Central memory CD4-positive, alpha-beta T cell (primary cell): Measurements from ENCODE around the gene AGRP.

Source experiments
- DNase-seq: peaks from one replicate; pipeline ENCODE4 v3.0.0; 2022

The AGRP gene

GRCh38 chr16:67463059-67463458 is 20.3 kb downstream of the AGRP start:
- DNase-seq: no peak

- DNase-seq: no peak
These were observed 21.1 kb downstream of the AGRP start for GRCh38 chr16:67462279-67462655.

DNA sequence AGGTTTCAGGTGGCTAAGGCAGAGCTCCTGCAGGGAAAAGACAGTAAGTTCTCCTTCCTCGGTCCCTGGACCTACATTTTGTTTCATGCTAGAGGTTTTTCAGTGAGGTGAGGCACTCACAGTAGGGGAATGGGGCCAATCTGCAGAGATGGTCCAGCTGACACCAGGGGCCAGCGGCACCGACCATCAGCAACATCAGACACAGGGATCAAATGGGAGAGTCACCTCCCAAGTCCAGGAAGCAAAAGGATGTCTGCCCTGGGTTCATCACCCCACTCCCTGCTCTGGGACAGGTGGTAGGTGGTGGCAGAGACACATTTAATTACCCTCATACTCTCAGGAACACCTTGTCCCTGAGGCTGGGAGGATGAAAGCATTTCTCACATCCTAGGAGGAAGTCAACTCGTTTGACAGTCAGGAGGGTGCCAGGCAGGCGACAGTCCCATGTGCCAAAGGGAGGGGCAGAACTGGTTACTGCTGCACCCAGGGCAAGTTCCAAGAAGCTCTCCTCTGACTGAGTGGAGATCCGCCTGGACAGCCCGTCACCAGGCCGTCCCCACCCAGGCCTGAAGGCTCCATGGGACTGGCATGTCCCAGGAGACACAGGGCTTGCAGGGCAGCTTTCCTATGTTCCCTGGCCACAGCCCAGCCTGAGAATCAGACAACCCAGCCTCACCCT is 21.6 kb downstream of the AGRP start:
- no peak for DNase-seq

DNA sequence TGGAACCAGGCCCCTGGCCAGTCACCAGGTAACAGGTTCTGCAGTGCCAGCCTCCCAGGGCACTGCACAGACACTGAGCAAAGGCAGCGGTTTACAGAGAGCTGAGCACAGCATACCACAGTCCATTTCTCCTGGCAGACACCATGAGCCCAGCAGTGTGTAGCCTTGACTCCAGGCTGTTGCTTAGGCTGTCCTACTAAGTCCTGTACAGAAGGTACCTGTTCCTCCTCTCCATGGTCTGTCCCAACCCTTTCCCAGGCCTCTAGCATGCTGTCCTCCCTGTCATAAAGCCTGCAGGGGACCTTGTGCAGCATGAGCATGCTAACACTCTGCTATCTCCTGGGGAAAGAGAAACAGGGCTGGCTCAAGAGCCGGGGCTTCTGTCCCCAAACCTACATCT is 22.4 kb downstream of the AGRP start:
- DNase-seq: no peak

DNA sequence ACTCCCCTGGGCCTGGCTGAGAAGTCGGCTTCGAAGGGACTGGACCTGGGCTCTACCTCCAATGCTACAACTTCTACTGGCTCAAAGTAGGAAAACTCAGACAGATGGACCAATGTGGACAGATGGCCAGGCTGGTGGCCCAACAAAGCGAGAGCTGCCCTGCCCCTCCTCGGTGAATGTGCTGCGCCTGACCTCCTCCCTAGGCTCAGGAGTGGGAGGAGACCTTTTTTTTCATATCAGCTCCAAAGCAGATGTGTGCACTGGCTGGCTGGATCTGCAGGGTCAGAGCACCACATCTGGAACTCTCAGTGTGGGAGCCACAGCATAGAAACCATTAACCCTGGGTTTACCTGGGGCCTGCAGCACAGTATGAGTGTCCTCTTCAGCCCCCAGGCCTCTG is 23.2 kb downstream of the AGRP start:
- no peak for DNase-seq

- no peak for DNase-seq
These were observed 23.5 kb downstream of the AGRP start for GRCh38 chr16:67459861-67460150.

DNA sequence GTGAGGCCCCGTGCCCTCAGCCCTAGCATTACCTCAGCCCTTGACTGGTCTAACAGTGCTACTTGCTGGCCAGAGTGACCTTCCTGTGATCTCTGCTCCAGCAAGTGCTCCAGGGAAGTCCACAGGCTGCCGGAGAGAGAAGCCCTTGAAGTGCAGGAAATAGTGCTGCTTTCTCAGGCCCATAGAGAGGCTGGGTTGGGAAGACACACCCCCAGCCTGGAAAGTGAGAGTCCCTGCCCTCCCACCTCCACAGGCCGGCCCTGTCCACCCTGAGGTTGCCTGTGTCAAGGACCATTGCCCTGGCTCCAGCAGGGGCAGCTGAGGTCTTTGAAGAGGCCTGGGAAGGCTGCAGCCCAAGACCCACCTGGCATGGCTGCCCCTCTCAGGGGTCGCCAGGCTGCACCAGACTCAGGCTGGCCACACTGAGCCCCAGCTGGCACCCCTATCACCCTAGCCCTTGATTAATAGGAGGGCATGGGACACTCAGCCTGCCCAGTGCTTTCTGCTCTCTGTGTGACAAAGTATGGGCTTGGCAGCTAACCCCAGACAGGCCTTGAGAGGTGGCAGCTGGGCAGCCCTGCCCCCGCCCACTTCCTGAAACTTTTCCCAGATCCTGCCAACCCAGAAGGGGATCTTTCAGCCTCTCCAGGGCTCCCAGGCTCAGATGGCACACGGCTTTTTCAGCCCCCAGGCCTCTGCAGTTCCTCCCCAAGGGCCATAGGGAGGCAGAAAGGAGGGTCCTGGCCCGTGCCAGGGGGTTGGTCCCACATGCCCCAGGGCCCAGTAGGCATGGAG is 24.1 kb downstream of the AGRP start:
- no peak for DNase-seq

DNA sequence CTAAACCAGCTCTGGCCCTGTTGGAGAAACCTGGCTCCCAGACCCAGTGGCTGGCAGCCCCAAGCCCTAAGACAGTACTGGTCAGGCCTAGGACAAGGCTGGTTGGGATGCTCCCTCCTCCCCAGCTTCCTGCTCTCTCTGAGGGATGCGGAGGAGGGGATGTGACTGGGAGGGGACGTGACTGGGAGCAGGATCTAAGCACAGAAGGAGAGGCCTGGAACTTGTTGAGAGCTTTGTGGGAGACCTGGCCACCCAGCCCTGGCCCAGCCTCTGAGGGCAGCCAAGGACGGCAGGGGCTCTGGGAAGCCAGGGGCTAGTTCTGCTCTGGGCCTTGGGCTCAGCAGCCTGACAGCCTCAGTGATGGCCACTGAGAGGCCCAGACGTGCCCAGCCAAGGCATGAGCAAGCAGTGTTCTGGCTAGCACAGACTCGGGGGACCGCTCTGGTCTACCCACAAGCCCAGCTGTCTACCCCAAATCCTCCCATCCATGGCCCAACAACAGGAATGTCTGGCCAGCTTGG is 25.2 kb downstream of the AGRP start:
- no peak for DNase-seq

GRCh38 chr16:67457611-67458010 is 25.7 kb downstream of the AGRP start:
- no peak for DNase-seq

- no peak for DNase-seq
These were observed 26.8 kb downstream of the AGRP start for GRCh38 chr16:67456391-67457081.

DNA sequence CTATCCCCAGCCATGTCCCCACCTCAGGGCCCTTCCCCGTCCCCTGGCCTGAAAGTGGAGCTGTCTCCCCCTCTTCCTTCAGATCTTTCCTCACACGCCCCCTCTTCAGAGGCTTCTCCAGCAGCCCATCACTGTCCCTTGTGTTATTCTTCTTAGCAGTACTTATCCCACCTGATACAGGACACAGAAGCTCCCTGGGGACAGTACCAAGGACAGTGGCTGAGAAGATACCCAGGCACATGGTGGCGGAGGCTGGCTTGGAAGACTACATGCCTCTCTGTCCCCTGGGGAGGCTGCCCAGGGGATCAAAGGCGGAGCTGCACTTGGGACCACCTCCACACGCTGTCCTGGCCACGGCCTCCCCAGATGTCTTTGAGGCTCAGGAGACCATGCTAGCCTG is 28.5 kb downstream of the AGRP start:
- DNase-seq: no peak

DNA sequence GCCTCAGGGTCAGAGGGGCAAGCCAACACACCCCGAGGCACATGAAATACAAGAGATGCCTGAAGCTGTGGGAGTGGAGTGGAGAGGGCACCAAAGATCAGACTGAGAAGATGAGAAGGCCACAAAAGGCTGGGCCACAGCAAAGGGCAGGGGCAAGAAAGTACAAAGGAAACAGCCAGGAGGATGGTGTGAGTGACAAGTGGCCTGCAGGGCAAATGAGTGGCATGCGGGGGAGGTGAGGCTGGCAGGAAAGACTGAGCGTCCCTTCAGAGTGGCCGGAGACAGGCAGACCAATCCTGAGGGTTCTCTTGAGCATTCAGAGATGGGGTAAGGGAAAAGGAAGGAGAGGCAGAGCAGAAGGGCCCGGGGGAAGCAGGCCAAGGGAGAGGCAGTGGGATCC is 29.2 kb downstream of the AGRP start:
- no peak for DNase-seq

- no peak for DNase-seq
These were observed 31.5 kb downstream of the AGRP start for GRCh38 chr16:67451704-67452435.

DNA sequence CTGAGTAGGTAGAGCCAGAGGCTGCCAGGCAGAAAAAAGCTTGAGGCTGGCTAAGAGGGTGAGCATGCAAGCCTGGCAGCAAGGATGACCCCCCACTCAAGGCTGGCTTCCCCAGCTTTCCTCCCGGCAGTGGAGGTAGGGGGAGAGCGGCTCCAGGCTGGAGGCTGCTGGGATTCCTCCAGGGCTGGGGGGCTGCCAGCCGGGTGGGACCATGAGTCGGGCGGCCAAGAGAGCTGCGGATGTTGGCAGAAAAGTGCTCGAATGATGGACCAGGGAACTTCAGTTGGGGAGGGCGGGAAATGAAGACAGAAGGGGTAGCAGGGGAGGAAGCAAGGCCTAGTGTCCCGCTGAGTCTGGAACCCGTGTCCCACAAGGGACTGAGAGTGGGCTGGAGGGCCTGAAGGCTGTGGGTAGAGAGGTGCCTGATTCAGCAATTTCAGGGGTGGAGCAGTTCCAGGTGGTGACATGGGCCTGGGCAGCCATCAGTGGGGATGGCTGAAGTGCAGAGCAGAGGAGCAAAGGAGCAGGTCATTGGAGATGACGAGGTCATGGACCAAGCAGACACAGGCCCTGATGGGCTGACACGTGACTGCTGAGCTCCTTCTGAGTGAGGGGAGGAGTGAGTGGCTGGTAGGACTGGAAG is 32.2 kb downstream of the AGRP start:
- DNase-seq: no peak

GRCh38 chr16:67449739-67450138 is 33.6 kb downstream of the AGRP start:
- DNase-seq: no peak

GRCh38 chr16:67449336-67449735 is 34.0 kb downstream of the AGRP start:
- no peak for DNase-seq

DNA sequence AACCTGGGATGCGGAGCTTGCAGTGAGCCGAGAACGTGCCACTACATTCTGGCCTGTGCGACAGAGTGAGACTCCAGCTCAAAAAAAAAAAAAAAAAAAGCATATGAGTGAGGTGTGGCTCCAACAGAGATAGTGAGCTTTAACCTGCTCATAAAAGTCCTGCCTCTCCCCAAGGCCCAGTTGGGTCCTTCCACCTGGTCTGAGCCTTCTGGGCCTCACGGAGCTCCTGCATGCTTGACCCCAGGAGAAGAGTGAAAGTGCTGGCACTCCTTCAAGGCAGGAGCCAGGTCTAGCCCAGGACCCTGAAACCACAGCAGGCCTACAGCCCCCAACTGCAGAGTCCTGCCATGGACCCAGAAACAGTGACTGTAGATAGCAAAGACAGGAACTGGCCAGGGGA is 34.8 kb downstream of the AGRP start:
- DNase-seq: no peak

DNA sequence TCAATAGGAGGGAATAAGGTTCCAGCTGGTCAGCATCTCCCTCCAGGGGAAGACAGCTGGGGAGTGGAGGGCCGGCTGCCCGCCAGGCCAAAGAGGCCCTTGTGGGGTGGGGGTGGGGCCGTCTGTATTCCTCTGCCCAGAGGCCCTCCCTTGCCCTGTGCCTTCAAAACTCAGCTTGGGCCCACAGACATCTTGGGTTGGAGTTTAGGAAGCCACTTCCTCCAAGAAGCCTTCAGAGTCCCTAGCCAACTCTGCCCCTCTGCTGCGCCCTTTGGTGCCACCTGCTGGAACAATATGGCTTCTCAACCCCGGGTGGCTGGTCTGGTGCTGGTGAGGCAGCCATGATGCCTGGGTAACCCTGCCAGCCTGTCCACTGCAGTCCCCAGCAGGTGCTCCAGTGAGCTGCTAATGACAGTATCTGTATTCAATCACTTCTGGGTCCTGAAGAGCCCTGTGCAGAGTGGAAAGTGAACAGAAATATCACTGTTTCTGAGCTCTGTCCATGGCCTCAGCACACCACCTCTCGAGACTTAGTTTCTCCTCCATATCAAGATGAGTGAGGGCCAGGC is 35.8 kb downstream of the AGRP start:
- DNase-seq: peak; percentile 35

GRCh38 chr16:67446968-67447507 is 36.3 kb downstream of the AGRP start:
- DNase-seq: no peak

DNA sequence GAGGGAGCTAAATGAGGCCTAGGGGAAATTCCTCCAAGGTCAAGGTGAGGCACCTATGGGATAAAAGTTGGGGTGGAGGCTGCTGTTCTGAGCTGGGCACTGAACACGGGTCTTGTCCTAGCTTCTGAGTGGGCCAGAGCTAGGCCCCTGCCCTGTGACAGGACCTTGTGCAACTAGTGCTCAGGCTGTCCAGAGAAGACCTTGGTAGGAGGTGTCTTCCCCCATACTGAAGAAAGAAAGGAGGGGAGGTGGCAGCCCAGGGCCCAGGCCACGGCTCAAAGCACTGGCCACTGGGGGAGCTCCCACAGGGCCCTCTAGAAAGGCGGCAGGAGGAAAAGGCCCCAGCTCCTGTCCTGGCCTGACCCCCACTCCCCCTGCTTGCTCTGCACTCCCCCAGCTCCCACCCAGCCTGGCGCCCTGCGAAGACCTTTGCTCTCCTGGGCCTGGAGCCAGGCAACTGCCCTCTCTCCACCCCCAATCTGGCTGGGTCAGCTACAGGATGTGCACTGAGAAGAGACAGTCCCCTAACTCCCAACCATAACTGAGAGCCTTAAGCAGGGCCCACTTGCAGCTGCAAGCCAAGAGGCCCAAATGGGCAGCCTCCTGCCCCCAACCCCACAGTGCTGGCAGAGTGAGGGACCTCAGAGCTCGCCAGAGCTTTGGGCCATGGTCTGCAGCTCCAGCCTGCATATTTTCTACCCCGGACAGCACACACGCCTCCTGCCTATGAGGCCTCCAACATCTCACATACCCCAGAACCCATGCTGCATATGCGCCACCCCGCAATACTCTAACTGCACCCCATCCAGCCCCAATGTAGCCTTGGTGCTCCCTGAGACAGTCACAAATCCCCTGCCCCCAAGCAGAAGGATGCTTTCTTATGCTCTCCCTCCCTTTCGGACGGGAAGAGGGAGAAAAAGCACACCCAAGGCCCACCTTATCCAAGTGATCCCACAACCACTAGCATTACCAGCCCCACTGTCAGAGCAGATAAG is 37.1 kb downstream of the AGRP start:
- no peak for DNase-seq

GRCh38 chr16:67445441-67445912 is 37.9 kb downstream of the AGRP start:
- DNase-seq: no peak
